Panc1 (cell line): Measurements from ENCODE around the gene MAPK13. TPM values are rescaled to one million over a fixed set of nuclear protein-coding genes. Genes with fewer than 3 reads are reported as not detected.

Source experiments
- ATAC-seq: fragments of 200-7000 bp; cut with Tn5 transposase; 2 replicates; pipeline ENCODE4 v1.9.1; 2020; ENCODE audit warnings: mild to moderate bottlenecking, moderate library complexity
- BruUV-seq: library from RNA; stranded (reverse); fragments of 400-500 nt; replicated peaks from 2 replicates; lab custom pipeline; 2021; lab: Mats Ljungman, UMichigan
- CTCF ChIA-PET: fragments of 300-600 bp; sonication (Branson Sonifier 250); formaldehyde crosslinking; loops from one replicate; lab custom pipeline; 2022; ENCODE audit warnings: antibody characterized with exemption; lab: Charles Lee
- POLR2A ChIA-PET: fragments of 300-600 bp; sonication (Branson Sonifier 250); formaldehyde crosslinking; loops from one replicate; lab custom pipeline; 2022; ENCODE audit warnings: antibody characterized with exemption; lab: Charles Lee
- DNase-seq: peaks from one replicate; pipeline ENCODE4 v3.0.0-alpha.2; 2010; ENCODE audit warnings: low read depth, low spot score
- H3K27ac ChIP-seq: 2 replicates; pipeline ENCODE4 v1.5.1; 2011; ENCODE audit warnings: mild to moderate bottlenecking, low read length, inconsistent platforms
- H3K27me3 ChIP-seq: fragments of 200-500 bp; sonication (Bioruptor generic); 2 replicates; pipeline ENCODE4 v1.6.0; 2014; ENCODE audit warnings: low read length, inconsistent platforms; ENCODE audit not compliant: control insufficient read depth, insufficient read depth
- H3K36me3 ChIP-seq: fragments of 200-500 bp; sonication (Bioruptor generic); 2 replicates; pipeline ENCODE4 v1.5.1; 2014; ENCODE audit warnings: inconsistent platforms, mild to moderate bottlenecking, low read length, moderate library complexity; ENCODE audit not compliant: control insufficient read depth, insufficient read depth
- H3K4me1 ChIP-seq: 2 replicates; pipeline ENCODE4 v1.5.1; 2011; ENCODE audit warnings: inconsistent platforms, mild to moderate bottlenecking, low read length, moderate library complexity; ENCODE audit not compliant: control insufficient read depth, insufficient read depth
- H3K4me3 ChIP-seq, 2 experiments: 2 replicates each; pipeline ENCODE4 v1.5.1; 2011 to 2012; ENCODE audit warnings: low read depth in 2 of 2, low read length in 2 of 2, mild to moderate bottlenecking in 2 of 2, inconsistent platforms in 1 of 2, moderate library complexity in 1 of 2
- H3K9me3 ChIP-seq: fragments of 200-500 bp; sonication (Bioruptor generic); 2 replicates; pipeline ENCODE4 v1.5.1; 2014; ENCODE audit warnings: low read depth, mild to moderate bottlenecking, inconsistent platforms, low read length, moderate library complexity; ENCODE audit not compliant: control insufficient read depth, insufficient read depth
- CTCF ChIP-seq: fragments of 450-650 bp; IDR thresholded peaks from 2 replicates; pipeline ENCODE4 v1.5.1; 2017; ENCODE audit warnings: mild to moderate bottlenecking
- POLR2AphosphoS5 ChIP-seq: IDR thresholded peaks from 2 replicates; pipeline ENCODE4 v1.6.1; 2012; ENCODE audit warnings: mild to moderate bottlenecking, low read depth, low read length, moderate library complexity
- REST ChIP-seq, 2 experiments: IDR thresholded peaks; 2 replicates each; pipeline ENCODE4 v1.6.1; 2011 to 2012; ENCODE audit warnings: low read depth in 2 of 2, control low read depth in 1 of 2, low read length in 1 of 2, mild to moderate bottlenecking in 1 of 2, moderate library complexity in 1 of 2; ENCODE audit not compliant: insufficient read depth in 1 of 2
- SIN3A ChIP-seq: IDR thresholded peaks from 2 replicates; pipeline ENCODE4 v1.6.1; 2012; ENCODE audit warnings: low read depth, mild to moderate bottlenecking, low read length, moderate library complexity, borderline replicate concordance; ENCODE audit not compliant: insufficient read depth
- TCF7L2 ChIP-seq: IDR thresholded peaks from 2 replicates; pipeline ENCODE4 v1.6.1; 2011; ENCODE audit warnings: mild to moderate bottlenecking, low read depth, low read length, inconsistent platforms
- in situ Hi-C: cut with HindIII; loops from 2 replicates; pipeline ENCODE4 v1.10.0; 2016; ENCODE audit warnings: low sequenced_read_pairs, low pct_unique_long_range_greater_than_20kb
- intact Hi-C: fragments of 100-400 bp; cut with micrococcal nuclease; formaldehyde crosslinking; loops from one replicate; pipeline ENCODE4 v1.10.0; 2022; ENCODE audit not compliant: unreplicated experiment
- total RNA-seq: library from RNA; stranded (reverse); gene quantifications from one replicate; pipeline ENCODE4 v1.2.1, GENCODE V29; 2021; ENCODE audit not compliant: unreplicated experiment

MAPK13 gene
- total RNA-seq, 1 experiment from 2014 or later: 2.5 TPM

GRCh38 chr6:36136034-36136433, 5.7 kb downstream of the MAPK13 start:
- BruUV-seq: no TSS peak
- in situ Hi-C loops: no loop called here
- intact Hi-C loops: no loop called here
- TF ChIP-seq REST (IDR thresholded peaks at IDR 0.05; ENCODE audit: insufficient read depth in 1 of 2, low read depth in 2 of 2, low read length in 1 of 2) (no peak), SIN3A (no peak), POLR2AphosphoS5 (no peak), CTCF (no peak), TCF7L2 (no peak)
- ChIA-PET CTCF (no interaction called here), POLR2A (no interaction called here)
- Histone ChIP-seq H3K36me3 (no peaks in the 10 kb centered on the region), H3K9me3 (no peaks in the 10 kb centered on the region), H3K4me3 (no peak overlapping the region), H3K4me1 (peaks cover 5% of the 10 kb centered on the region), H3K27me3 (no peaks in the 10 kb centered on the region), H3K27ac (no peak overlapping the region)
- DNase-seq (no peak), ATAC-seq (no peak)

- POLR2A ChIA-PET: no interaction called here
- no peak overlapping the region for H3K4me3 ChIP-seq
- no peak overlapping the region for H3K27ac ChIP-seq
- BruUV-seq: no TSS peak
- H3K36me3 ChIP-seq: no peaks in the 10 kb centered on the region
- in situ Hi-C loops (no loop called here), intact Hi-C loops (no loop called here)
- ATAC-seq (no peak), DNase-seq (no peak)
- TF ChIP-seq TCF7L2 (no peak), SIN3A (no peak), REST (IDR thresholded peaks at IDR 0.05; ENCODE audit: insufficient read depth in 1 of 2, low read depth in 2 of 2, low read length in 1 of 2) (no peak), CTCF (no peak), POLR2AphosphoS5 (no peak)
- no peaks in the 10 kb centered on the region for H3K27me3 ChIP-seq
- H3K4me1 ChIP-seq: peaks cover 3% of the 10 kb centered on the region; the same call in 1 of the 2 replicates
- CTCF ChIA-PET: no interaction called here
- H3K9me3 ChIP-seq: no peaks in the 10 kb centered on the region
Measured at GRCh38 chr6:36136551-36136950, 6.2 kb downstream of the MAPK13 start.
